Natural killer cell (primary cell): Measurements from ENCODE around the gene PTPRQ. TPM values are rescaled to one million over a fixed set of nuclear protein-coding genes. Genes with fewer than 3 reads are reported as not detected.

Experiments used
- ATAC-seq, 3 donors: fragments of 150-1000 bp in 2 of 3; fragments of 200-7000 bp in 1 of 3; cut with Tn5 transposase; 1 replicate in 1 of 3; 2 replicates in 2 of 3; pipeline ENCODE4 v1.10.0; 2021; ENCODE audit warnings: mild to moderate bottlenecking in 2 of 3, moderate library complexity in 2 of 3
- DNase-seq, 2 donors: peaks; one replicate each; pipeline versions ENCODE4 v3.0.0 to v3.0.0-alpha.2; 2013 to 2021; ENCODE audit warnings: mixed read lengths in 1 of 2
- H3K27ac ChIP-seq: one replicate; pipeline ENCODE4 v1.5.1; 2013; ENCODE audit warnings: mild to moderate bottlenecking, low read length
- H3K27me3 ChIP-seq: one replicate; pipeline ENCODE4 v1.6.1; 2013; ENCODE audit warnings: low read length; ENCODE audit not compliant: control insufficient read depth, insufficient read depth
- H3K36me3 ChIP-seq: one replicate; pipeline ENCODE4 v1.6.1; 2013; ENCODE audit warnings: low read length; ENCODE audit not compliant: control insufficient read depth, insufficient read depth
- H3K4me1 ChIP-seq: one replicate; pipeline ENCODE4 v1.6.1; 2013; ENCODE audit warnings: low read length; ENCODE audit not compliant: control insufficient read depth, insufficient read depth
- H3K4me3 ChIP-seq: one replicate; pipeline ENCODE4 v1.5.1; 2013; ENCODE audit warnings: low read length
- H3K9me3 ChIP-seq: one replicate; pipeline ENCODE4 v1.6.1; 2013; ENCODE audit warnings: low read length; ENCODE audit not compliant: control insufficient read depth, insufficient read depth
- H3K27ac Mint-ChIP-seq, 2 donors: one replicate each; pipeline ENCODE4 v1.8.0; 2022; ENCODE audit warnings: mild to moderate bottlenecking in 2 of 2, mixed read lengths in 2 of 2, moderate library complexity in 1 of 2
- H3K27me3 Mint-ChIP-seq, 2 donors: one replicate each; pipeline ENCODE4 v1.8.0; 2022; ENCODE audit warnings: low read depth in 2 of 2, mixed read lengths in 2 of 2
- H3K36me3 Mint-ChIP-seq: one replicate; pipeline ENCODE4 v1.8.0; 2022; ENCODE audit warnings: mixed read lengths
- H3K4me1 Mint-ChIP-seq, 2 donors: one replicate each; pipeline ENCODE4 v1.8.0; 2022; ENCODE audit warnings: mixed read lengths in 2 of 2
- H3K4me3 Mint-ChIP-seq: one replicate; pipeline ENCODE4 v1.8.0; 2022; ENCODE audit warnings: mild to moderate bottlenecking, moderate library complexity, mixed read lengths
- H3K9me3 Mint-ChIP-seq, 2 donors: one replicate each; pipeline ENCODE4 v1.8.0; 2022; ENCODE audit warnings: mixed read lengths in 2 of 2
- CTCF ChIP-seq: fragments of 200-600 bp; IDR thresholded peaks from one replicate; pipeline ENCODE4 v1.8.0; 2022; ENCODE audit warnings: antibody characterized with exemption
- WGBS: methylation state at CpG from one replicate; pipeline ENCODE4 v1.1.7; 2013; ENCODE audit warnings: missing lambda C conversion rate; ENCODE audit not compliant: insufficient coverage; 5-methylcytosine and 5-hydroxymethylcytosine counted together
- intact Hi-C: fragments of 100-400 bp; cut with micrococcal nuclease; formaldehyde crosslinking; loops from one replicate; pipeline ENCODE4 v1.14.2; 2022
- total RNA-seq, 4 donors: library from RNA; stranded (reverse); fragments of 120-200 nt in 1 of 4; gene quantifications; one replicate each; pipeline versions ENCODE4 v1.2.3 to v1.2.4, GENCODE V29; 2013 to 2022

PTPRQ gene
- total RNA-seq, 3 donors from 2014 or later (not counting 1 experiment from before 2014, with no cell fraction given) = not detected

- WGBS = no CpG with 5 or more reads among the region's 2 CpGs
- Histone ChIP-seq H3K27me3 (no peaks in the 10 kb centered on the region), H3K27ac (no peak overlapping the region), H3K9me3 (no peaks in the 10 kb centered on the region), H3K4me3 (no peak overlapping the region), H3K4me1 (no peaks in the 10 kb centered on the region), H3K36me3 (no peaks in the 10 kb centered on the region)
- no peak for TF ChIP-seq CTCF
- H3K27me3 Mint-ChIP-seq = no peaks in the 10 kb centered on the region
- H3K27ac Mint-ChIP-seq = no peak overlapping the region
- H3K9me3 Mint-ChIP-seq = peaks cover 5 to 8% of the 10 kb centered on the region in 2 donors
- DNase-seq (no peak), ATAC-seq (no peak)
- no peaks in the 10 kb centered on the region for H3K4me1 Mint-ChIP-seq
- no peaks in the 10 kb centered on the region for H3K36me3 Mint-ChIP-seq
- intact Hi-C loops = no loop called here
- H3K4me3 Mint-ChIP-seq = no peak overlapping the region
Measured at GRCh38 chr12:80643961-80644360, 199.9 kb downstream of the PTPRQ start.

GRCh38 chr12:80648881-80649280 is 204.8 kb downstream of the PTPRQ start:
- Histone ChIP-seq H3K27me3 (no peaks in the 10 kb centered on the region), H3K4me1 (no peaks in the 10 kb centered on the region), H3K27ac (no peak overlapping the region), H3K36me3 (no peaks in the 10 kb centered on the region), H3K4me3 (no peak overlapping the region), H3K9me3 (no peaks in the 10 kb centered on the region)
- DNase-seq (no peak), ATAC-seq (no peak)
- WGBS = 80% methylated on average over 1 of the region's 1 CpG
- Mint-ChIP-seq H3K9me3 (peaks cover 2 to 8% of the 10 kb centered on the region in 2 donors), H3K27me3 (no peaks in the 10 kb centered on the region), H3K4me3 (no peak overlapping the region), H3K27ac (no peak overlapping the region), H3K36me3 (no peaks in the 10 kb centered on the region), H3K4me1 (no peaks in the 10 kb centered on the region)
- intact Hi-C loops = no loop called here
- TF ChIP-seq CTCF = no peak

- no peaks in the 10 kb centered on the region for H3K4me1 ChIP-seq
- Mint-ChIP-seq H3K4me3 (no peak overlapping the region), H3K9me3 (peaks cover 9 to 13% of the 10 kb centered on the region in 2 donors), H3K4me1 (no peaks in the 10 kb centered on the region), H3K36me3 (no peaks in the 10 kb centered on the region), H3K27me3 (no peaks in the 10 kb centered on the region), H3K27ac (no peak overlapping the region)
- H3K27me3 ChIP-seq = no peaks in the 10 kb centered on the region
- DNase-seq = no peak
- intact Hi-C loops = no loop called here
- no peak for TF ChIP-seq CTCF
- no peak overlapping the region for H3K4me3 ChIP-seq
- no peak overlapping the region for H3K27ac ChIP-seq
- H3K36me3 ChIP-seq = no peaks in the 10 kb centered on the region
- no CpG with 5 or more reads among the region's 2 CpGs for WGBS
- no peak for ATAC-seq
- no peaks in the 10 kb centered on the region for H3K9me3 ChIP-seq
Measured at GRCh38 chr12:80655751-80656150, 211.7 kb downstream of the PTPRQ start.

DNA sequence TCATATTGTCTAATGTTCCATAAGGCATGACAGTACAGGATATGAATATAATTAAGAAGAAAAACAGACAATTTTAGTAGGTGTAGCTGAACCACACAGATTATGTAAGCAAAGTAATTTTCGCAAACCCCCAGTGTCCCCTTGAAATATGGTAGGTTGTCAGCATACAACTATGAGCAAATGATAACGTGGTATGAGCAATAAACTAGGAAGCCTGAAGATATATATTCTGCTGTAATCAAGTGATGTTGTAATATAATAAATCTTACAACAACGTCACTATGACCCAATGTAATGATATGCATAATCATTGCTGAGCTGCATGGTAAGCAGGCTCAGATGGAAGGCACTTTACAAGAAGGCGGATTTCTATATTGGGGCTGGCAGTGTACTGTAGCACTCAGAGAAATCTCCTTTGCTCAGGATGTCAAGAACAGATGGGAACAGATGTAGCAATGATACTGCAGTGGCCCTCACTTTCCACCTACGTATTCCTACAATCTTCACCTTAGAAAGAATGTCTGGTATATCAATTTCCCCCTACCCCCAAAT is 215.6 kb downstream of the PTPRQ start:
- Histone ChIP-seq H3K36me3 (no peaks in the 10 kb centered on the region), H3K4me3 (no peak overlapping the region), H3K4me1 (no peaks in the 10 kb centered on the region), H3K27ac (no peak overlapping the region), H3K27me3 (no peaks in the 10 kb centered on the region), H3K9me3 (no peaks in the 10 kb centered on the region)
- H3K36me3 Mint-ChIP-seq = no peaks in the 10 kb centered on the region
- H3K4me3 Mint-ChIP-seq = no peak overlapping the region
- no peak for TF ChIP-seq CTCF
- H3K27me3 Mint-ChIP-seq = no peaks in the 10 kb centered on the region
- no peak overlapping the region for H3K27ac Mint-ChIP-seq
- intact Hi-C loops = no loop called here
- DNase-seq (no peak), ATAC-seq (no peak)
- 67% methylated on average over 5 of the region's 5 CpGs for WGBS
- peaks cover 7% of the 10 kb centered on the region in 2 donors for H3K9me3 Mint-ChIP-seq
- H3K4me1 Mint-ChIP-seq = no peaks in the 10 kb centered on the region
